K562 treated with DMSO at 1 percent for 48 hours (cell line): ENCODE results near the gene GALNT15. TPM values are rescaled to one million over a fixed set of nuclear protein-coding genes. Genes with fewer than 3 reads are reported as not detected.

Experiments used
- total RNA-seq: library from RNA; unstranded; fragments of 300-600 nt; gene quantifications from 2 replicates; pipeline ENCODE4 v1.2.3, GENCODE V29; 2022; ENCODE audit warnings: low replicate concordance; ENCODE audit errors: extremely low read depth

The GALNT15 gene, protein sequence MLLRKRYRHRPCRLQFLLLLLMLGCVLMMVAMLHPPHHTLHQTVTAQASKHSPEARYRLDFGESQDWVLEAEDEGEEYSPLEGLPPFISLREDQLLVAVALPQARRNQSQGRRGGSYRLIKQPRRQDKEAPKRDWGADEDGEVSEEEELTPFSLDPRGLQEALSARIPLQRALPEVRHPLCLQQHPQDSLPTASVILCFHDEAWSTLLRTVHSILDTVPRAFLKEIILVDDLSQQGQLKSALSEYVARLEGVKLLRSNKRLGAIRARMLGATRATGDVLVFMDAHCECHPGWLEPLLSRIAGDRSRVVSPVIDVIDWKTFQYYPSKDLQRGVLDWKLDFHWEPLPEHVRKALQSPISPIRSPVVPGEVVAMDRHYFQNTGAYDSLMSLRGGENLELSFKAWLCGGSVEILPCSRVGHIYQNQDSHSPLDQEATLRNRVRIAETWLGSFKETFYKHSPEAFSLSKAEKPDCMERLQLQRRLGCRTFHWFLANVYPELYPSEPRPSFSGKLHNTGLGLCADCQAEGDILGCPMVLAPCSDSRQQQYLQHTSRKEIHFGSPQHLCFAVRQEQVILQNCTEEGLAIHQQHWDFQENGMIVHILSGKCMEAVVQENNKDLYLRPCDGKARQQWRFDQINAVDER
- total RNA-seq: not detected in 2 replicates

GRCh38 chr3:16174389-16174788 lies at the start of gene GALNT15:
Gene GALNT15 (plus strand): TSS chr3:16174680. CDS start chr3:16175152, 472 bp downstream.

DNA sequence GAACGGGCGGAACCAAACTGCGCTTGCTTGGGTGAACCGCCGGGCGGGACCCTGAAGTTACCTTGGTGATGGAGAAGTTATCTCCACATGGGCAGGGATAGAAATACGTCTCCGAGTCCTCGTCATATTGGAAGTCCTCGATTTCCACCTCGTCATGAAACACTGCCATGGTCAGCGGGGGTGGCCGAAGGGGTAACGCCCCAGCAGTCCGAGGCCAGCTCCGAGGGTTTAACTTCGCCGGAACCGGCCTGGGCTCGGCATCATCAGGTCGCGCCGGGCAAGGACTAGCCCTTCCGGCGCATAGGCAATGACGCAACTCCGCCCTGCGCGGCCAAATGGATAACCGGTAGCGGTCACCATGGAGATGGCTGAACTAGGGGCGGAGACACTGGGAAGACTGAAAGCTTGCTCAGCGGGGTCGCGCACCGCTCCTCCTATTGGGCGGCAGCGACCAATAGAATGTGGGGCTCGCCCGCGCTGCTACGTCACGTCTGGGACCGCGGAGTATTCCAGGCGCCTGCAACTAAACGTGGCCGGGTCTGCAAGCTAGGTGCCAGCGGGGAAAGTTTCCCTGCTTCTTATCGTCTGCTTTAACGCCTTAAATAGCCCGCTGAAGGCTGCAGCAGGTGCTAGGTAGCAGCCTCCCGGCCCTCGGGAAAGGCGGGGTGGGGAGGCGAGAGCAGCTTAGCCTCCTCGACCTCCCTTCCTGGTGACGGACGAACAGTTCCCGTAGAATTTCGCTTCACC lies 90.4 kb downstream of the GALNT15 start, which contains the start of the genes DPH3 and OXNAD1:
DPH3 (minus strand) TSS at position 236 of the 747 bp plus-strand sequence; CDS start at position 169, 67 bp downstream.
OXNAD1 (plus strand) TSS at position 505 of the 747 bp plus-strand sequence. CDS start 5,741 bp downstream, outside the sequence.

Other genes starting within 250 kb of the GALNT15 start
- gene DPH3, start 90.3 kb downstream of the GALNT15 start, total RNA-seq: not detected in 2 replicates
- gene OXNAD1, start 90.5 kb downstream of the GALNT15 start, total RNA-seq: not detected in 2 replicates